HepG2 (cell line): ENCODE results near the gene STMN3. TPM values are rescaled to one million over a fixed set of nuclear protein-coding genes. Genes with fewer than 3 reads are reported as not detected.

ENCODE experiments used
- CAMTA2 ChIP-seq: sonication (generic); formaldehyde crosslinking; IDR thresholded peaks from 2 replicates; pipeline ENCODE4 v1.4.0; 2020; ENCODE audit warnings: mild to moderate bottlenecking, missing genetic modification reagents, borderline replicate concordance
- ELK4 ChIP-seq: sonication (generic); formaldehyde crosslinking; IDR thresholded peaks from 2 replicates; pipeline ENCODE4 v1.9.0; 2021; ENCODE audit warnings: missing genetic modification reagents, borderline replicate concordance
- IKZF4 ChIP-seq: sonication (generic); formaldehyde crosslinking; IDR thresholded peaks from 2 replicates; pipeline ENCODE4 v1.5.1; 2020; ENCODE audit warnings: borderline replicate concordance, mild to moderate bottlenecking, low read depth, missing genetic modification reagents; ENCODE audit errors: not compliant biosample characterization
- IRF9 ChIP-seq: sonication (generic); formaldehyde crosslinking; IDR thresholded peaks from 2 replicates; pipeline ENCODE4 v1.8.0; 2022; ENCODE audit warnings: missing genetic modification reagents, mild to moderate bottlenecking, borderline replicate concordance
- MATR3 ChIP-seq: sonication (generic); formaldehyde crosslinking; IDR thresholded peaks from 2 replicates; pipeline ENCODE4 v1.4.0; 2020; ENCODE audit warnings: missing genetic modification reagents
- MEIS1 ChIP-seq: sonication (generic); formaldehyde crosslinking; IDR thresholded peaks from 2 replicates; pipeline ENCODE4 v1.9.0; 2021; ENCODE audit warnings: mild to moderate bottlenecking, missing genetic modification reagents, moderate library complexity, borderline replicate concordance
- MXD4 ChIP-seq: IDR thresholded peaks from 2 replicates; pipeline ENCODE4 v1.6.1; 2016; ENCODE audit warnings: mild to moderate bottlenecking, missing biosample characterization, missing genetic modification reagents
- REPIN1 ChIP-seq: sonication (generic); formaldehyde crosslinking; IDR thresholded peaks from 2 replicates; pipeline ENCODE4 v1.8.0; 2022; ENCODE audit warnings: missing genetic modification reagents, low read depth, mild to moderate bottlenecking, borderline replicate concordance
- SIN3B ChIP-seq: fragments of 150-350 bp; IDR thresholded peaks from 2 replicates; pipeline ENCODE4 v1.6.1; 2014; ENCODE audit warnings: low read length
- SRSF9 ChIP-seq: fragments of 200-400 bp; formaldehyde crosslinking; IDR thresholded peaks from 2 replicates; pipeline ENCODE4 v1.6.1; 2018; ENCODE audit warnings: borderline replicate concordance, mild to moderate bottlenecking, low read depth, low read length; ENCODE audit not compliant: insufficient read depth, poor library complexity, severe bottlenecking
- THYN1 ChIP-seq: sonication (generic); formaldehyde crosslinking; IDR thresholded peaks from 2 replicates; pipeline ENCODE4 v1.8.1; 2023; ENCODE audit warnings: low read depth, mild to moderate bottlenecking, moderate library complexity, missing genetic modification reagents, borderline replicate concordance
- ZC3H13 ChIP-seq: sonication (generic); formaldehyde crosslinking; IDR thresholded peaks from 2 replicates; pipeline ENCODE4 v1.8.1; 2023; ENCODE audit warnings: mild to moderate bottlenecking, missing genetic modification reagents, moderate library complexity
- ZC3H4 ChIP-seq: sonication (generic); formaldehyde crosslinking; IDR thresholded peaks from 2 replicates; pipeline ENCODE4 v1.4.0; 2020; ENCODE audit warnings: missing genetic modification reagents, borderline replicate concordance
- ZFP1 ChIP-seq: IDR thresholded peaks from 2 replicates; pipeline ENCODE4 v1.6.1; 2016
- ZKSCAN8 ChIP-seq: IDR thresholded peaks from 2 replicates; pipeline ENCODE4 v1.6.1; 2016; ENCODE audit warnings: borderline replicate concordance, missing genetic modification reagents, missing compliant biosample characterization
- ZNF143 ChIP-seq: sonication (generic); formaldehyde crosslinking; IDR thresholded peaks from 2 replicates; pipeline ENCODE4 v1.4.0; 2020; ENCODE audit warnings: missing genetic modification reagents
- ZNF337 ChIP-seq: sonication (generic); formaldehyde crosslinking; IDR thresholded peaks from 2 replicates; pipeline ENCODE4 v1.5.1; 2020; ENCODE audit warnings: missing genetic modification reagents, low read depth, mild to moderate bottlenecking, borderline replicate concordance
- ZNF44 ChIP-seq: sonication (generic); formaldehyde crosslinking; IDR thresholded peaks from 2 replicates; pipeline ENCODE4 v1.5.1; 2020; ENCODE audit warnings: mild to moderate bottlenecking, missing genetic modification reagents
- ZNF552 ChIP-seq: sonication (generic); formaldehyde crosslinking; IDR thresholded peaks from 2 replicates; pipeline ENCODE4 v1.9.0; 2022; ENCODE audit warnings: missing genetic modification reagents, mild to moderate bottlenecking, borderline replicate concordance
- ZNF839 ChIP-seq: sonication (generic); formaldehyde crosslinking; IDR thresholded peaks from 2 replicates; pipeline ENCODE4 v1.4.0; 2020; ENCODE audit warnings: missing genetic modification reagents, mild to moderate bottlenecking, borderline replicate concordance
- ZSCAN12 ChIP-seq: sonication (generic); formaldehyde crosslinking; IDR thresholded peaks from 2 replicates; pipeline ENCODE4 v1.9.0; 2021; ENCODE audit warnings: mild to moderate bottlenecking, missing genetic modification reagents
- polyA plus RNA-seq, 8 experiments: library from polyadenylated mRNA; depleted of rRNA in 3 of 8; stranded (reverse) in 7 of 8; unstranded in 1 of 8; fragments of >200 nt; fragmentation: Illumina TruSeq in 4 of 8; extraction: Trizol in 4 of 8; gene quantifications; 2 replicates each; pipeline versions ENCODE4 v1.2.1 to v1.2.3, GENCODE V29; 2011 to 2016; ENCODE audit warnings: low read depth in 4 of 8, missing spikeins in 1 of 8, mixed read lengths in 1 of 8; ENCODE audit not compliant: insufficient read depth in 1 of 8
- total RNA-seq, 5 experiments: library from RNA; depleted of rRNA; stranded (reverse); fragments of >200 nt; fragmentation: Illumina TruSeq; extraction: Trizol; gene quantifications; 2 replicates each; pipeline ENCODE4 v1.2.3, GENCODE V29; 2016; ENCODE audit warnings: low read depth in 1 of 5
- TF ChIP-seq, protein P1 (sequence below): sonication (generic); formaldehyde crosslinking; IDR thresholded peaks from 2 replicates; pipeline ENCODE4 v1.8.0; 2022; ENCODE audit warnings: low read depth, missing genetic modification reagents
- TF ChIP-seq, protein P2 (sequence below): sonication (generic); formaldehyde crosslinking; IDR thresholded peaks from 2 replicates; pipeline ENCODE4 v1.5.0; 2020; ENCODE audit warnings: missing genetic modification reagents
- TF ChIP-seq, protein P3 (sequence below): sonication (generic); formaldehyde crosslinking; IDR thresholded peaks from 2 replicates; pipeline ENCODE4 v1.5.0; 2020; ENCODE audit warnings: missing genetic modification reagents, mild to moderate bottlenecking, borderline replicate concordance

STMN3 gene
- total and polyA plus RNA-seq, 2 of the 13 experiments (the other 11 are each of a cell fraction or from before 2014, with no cell fraction given): 21.0 to 48.3 TPM

DNA sequence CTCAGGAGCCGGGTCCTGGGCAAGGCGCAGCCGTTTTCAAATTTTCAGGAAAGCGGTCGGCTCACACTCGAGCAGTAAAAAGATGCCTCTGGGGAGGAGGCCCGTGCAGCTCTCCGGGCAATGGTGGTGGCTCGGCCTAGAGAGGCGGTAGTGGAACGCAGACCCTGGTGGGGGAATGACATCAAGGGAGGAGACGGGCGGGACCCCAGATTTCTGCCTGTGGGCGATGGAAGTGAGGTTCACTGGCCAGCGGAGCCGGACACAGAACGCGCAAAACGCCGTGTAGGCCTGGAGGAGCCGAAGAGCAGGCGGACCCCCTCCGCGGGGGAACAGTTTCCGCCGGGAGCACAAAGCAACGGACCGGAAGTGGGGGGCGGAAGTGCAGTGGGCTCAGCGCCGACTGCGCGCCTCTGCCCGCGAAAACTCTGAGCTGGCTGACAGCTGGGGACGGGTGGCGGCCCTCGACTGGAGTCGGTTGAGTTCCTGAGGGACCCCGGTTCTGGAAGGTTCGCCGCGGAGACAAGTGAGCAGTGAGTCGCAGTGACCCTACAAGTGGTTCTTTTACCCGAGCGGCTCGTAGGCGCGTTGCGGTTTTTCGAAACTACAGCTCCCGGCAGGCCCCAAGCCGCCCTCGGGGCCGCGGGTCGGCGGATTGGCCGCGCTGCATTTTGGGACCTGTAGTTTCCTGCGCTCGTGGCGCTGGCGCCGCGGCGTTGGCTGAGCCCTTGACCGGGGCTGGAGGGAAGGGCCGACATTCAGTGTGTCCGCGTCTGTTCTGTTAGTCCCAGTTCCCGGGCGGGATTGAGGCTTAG lies 4.9 kb upstream of the STMN3 start, which contains the start of gene RTEL1 (continued):
- TF ChIP-seq ZNF552 (CRISPR knock-in tag): peak; percentile 96; the same call in 1 of the 2 replicates
- TF ChIP-seq SRSF9: no peak
- peak; percentile 11 for TF ChIP-seq IKZF4
- no peak for TF ChIP-seq MATR3
- no peak for TF ChIP-seq ZKSCAN8 (CRISPR knock-in tag)
- peak; percentile 92 for TF ChIP-seq ZSCAN12 (CRISPR knock-in tag)
- peak; percentile 76; the same call in 1 of the 2 replicates for TF ChIP-seq ZC3H4 (CRISPR knock-in tag)
- no peak for TF ChIP-seq ZNF839 (CRISPR knock-in tag)
- TF ChIP-seq REPIN1 (CRISPR knock-in tag): peak; percentile 98
- TF ChIP-seq ZNF143 (CRISPR knock-in tag): peak; percentile 99
- TF ChIP-seq MXD4 (CRISPR knock-in tag): peak; percentile 96
- TF ChIP-seq, protein P1, sequence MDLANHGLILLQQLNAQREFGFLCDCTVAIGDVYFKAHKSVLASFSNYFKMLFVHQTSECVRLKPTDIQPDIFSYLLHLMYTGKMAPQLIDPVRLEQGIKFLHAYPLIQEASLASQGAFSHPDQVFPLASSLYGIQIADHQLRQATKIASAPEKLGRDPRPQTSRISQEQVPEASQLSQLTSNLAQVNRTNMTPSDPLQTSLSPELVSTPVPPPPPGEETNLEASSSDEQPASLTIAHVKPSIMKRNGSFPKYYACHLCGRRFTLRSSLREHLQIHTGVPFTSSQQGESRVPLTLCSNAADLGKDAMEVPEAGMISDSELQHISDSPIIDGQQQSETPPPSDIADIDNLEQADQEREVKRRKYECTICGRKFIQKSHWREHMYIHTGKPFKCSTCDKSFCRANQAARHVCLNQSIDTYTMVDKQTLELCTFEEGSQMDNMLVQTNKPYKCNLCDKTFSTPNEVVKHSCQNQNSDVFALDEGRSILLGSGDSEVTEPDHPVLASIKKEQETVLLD (CRISPR knock-in tag): no peak
- peak; percentile 82; the same call in 1 of the 2 replicates for TF ChIP-seq THYN1
- peak; percentile 94 for TF ChIP-seq ZFP1
- TF ChIP-seq ELK4 (CRISPR knock-in tag): peak; percentile 97
- peak; percentile 80 for TF ChIP-seq MEIS1 (CRISPR knock-in tag)
- TF ChIP-seq, protein P2, sequence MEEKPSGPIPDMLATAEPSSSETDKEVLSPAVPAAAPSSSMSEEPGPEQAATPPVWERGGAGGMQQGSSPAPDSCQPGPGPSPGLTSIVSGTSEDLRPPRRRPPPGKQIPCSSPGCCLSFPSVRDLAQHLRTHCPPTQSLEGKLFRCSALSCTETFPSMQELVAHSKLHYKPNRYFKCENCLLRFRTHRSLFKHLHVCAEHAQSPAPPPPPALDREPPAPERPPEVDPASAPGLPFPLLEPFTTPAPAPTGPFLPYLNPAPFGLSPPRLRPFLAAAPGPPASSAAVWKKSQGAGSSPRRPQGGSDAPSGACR (CRISPR knock-in tag): peak; percentile 98
- no peak; the same call in 1 of the 2 replicates for TF ChIP-seq ZNF337 (CRISPR knock-in tag)
- TF ChIP-seq ZC3H13 (CRISPR knock-in tag): peak; percentile 73; the same call in 1 of the 2 replicates
- TF ChIP-seq SIN3B: peak; percentile 94
- peak; percentile 96; the same call in 1 of the 2 replicates for TF ChIP-seq IRF9 (CRISPR knock-in tag)
- TF ChIP-seq, protein P3, sequence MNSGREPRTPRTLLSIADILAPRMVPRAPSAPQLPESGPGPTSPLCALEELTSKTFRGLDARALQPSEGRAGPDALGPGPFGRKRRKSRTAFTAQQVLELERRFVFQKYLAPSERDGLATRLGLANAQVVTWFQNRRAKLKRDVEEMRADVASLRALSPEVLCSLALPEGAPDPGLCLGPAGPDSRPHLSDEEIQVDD (CRISPR knock-in tag): peak; percentile 87; the same call in 1 of the 2 replicates
- TF ChIP-seq ZNF44 (CRISPR knock-in tag): no peak; the same call in 1 of the 2 replicates
- peak; percentile 25; the same call in 1 of the 2 replicates for TF ChIP-seq CAMTA2 (CRISPR knock-in tag)
